ENCODE results near the gene CPA1.

The CPA1 gene

DNA sequence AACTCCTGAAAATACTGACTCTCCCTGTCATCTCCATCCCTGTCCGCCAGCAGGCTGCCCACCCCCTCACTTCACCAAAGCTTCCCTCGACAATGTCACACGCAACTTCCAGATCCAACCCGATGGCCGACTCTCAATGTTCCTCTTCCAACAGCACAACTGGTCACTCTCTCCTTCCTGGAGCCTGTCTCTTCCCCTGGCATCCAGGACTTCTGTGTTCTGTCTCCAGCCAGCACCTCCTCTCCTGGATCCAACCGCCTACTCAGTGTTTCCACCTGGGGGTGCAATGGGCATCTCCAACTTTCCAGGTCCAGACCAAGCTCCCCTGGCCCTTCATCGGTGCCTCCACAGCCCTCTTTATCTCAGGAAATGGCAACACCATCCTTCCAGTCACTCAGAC, 27.1 kb upstream of the CPA1 start:
- DNase-seq (ENCODE audit: low read depth in 1 of 2, low spot score in 1 of 2) = no peak

DNA sequence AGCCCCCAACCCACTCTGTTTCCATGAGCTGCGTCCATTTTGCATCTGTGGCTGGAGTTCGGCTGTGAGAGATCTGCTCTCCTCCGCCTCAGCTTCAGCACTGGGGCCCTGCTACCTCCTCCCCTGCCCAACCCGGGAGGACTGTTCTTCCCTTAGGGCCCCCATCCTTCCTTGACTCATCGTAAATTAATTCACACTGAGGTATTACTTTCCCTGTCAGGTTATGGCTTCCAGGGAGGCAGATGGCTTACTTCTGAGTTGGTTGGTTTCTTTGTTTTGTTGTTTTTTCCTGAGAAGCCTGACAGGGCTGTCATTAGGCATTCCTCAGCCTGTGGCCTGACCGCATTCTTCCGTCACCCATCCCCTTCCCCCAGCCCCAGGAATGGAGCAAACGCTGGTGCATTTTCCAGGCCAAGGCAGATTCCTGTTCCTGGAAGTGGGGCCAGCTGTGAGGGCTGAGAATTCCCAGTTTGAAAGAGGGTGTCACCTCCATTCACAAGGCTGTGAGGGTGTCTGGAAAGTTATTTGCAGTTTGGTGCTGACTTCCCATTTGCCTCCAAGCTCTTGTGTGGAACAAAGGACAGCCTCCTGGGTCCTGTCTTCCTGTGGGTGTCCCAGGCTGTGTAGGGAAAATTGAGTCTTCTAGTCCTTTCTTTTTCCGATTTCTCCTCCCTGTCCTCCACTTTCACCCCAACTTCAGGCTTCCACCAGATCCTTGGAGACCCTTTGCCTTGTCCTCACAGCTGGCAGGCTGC, 24.0 kb upstream of the CPA1 start:
- no peak for DNase-seq (ENCODE audit: low read depth in 1 of 2, low spot score in 1 of 2)

DNA sequence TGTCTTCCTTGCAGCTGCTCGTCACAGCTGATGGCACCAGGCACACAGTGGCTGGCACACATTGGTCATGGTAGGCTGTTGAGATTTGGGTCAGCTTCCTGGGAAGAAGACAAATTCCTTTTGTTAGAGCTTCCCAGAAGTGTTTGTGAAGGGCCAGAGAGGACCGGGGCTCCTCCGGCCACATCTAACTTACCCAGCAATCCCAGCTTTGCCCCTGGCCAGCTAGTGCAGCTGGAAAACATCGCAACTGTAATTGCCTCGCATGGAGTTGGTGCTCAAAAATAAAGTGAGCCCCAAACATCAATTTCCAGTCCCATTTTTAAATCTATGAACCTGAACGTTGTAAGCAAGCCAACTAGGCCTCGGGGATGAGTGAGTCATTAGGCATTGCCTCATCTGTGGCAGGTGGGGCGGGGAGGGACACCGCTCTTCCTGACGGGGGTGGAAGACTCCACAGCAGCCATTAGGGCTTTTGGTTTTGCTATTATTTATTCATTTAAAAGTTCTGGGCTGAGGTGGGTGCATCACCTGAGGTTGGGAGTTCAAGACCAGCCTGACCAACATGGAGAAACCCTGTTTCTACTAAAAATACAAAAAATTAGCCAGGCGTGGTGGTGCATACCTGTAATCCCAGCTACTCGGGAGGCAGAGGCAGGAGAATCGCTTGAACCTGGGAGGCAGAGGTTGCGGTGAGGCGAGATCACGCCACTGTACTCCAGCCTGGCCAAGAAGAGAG, 23.2 kb upstream of the CPA1 start:
- DNase-seq (ENCODE audit: low read depth in 1 of 2, low spot score in 1 of 2) = no peak

DNA sequence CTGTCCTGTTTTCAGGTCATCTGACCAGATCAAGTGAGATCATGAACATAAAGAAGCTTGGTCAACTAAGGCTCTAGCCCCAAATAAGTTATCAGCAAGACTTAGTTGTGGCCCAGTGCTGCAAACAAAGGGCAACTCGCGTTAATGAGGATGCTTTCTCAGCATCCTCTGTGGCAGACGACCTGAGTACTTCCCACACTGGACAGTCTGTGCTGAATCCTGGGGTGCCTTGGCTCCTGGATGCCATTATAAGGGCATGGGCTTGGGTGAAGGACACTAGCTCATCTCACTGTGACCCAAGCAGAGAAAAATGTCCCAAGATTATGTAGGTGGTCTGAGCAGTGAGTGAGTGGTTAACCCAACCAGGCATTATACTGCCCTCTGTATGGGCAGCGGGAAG, 21.8 kb upstream of the CPA1 start:
- no peak for DNase-seq (ENCODE audit: low read depth in 1 of 2, low spot score in 1 of 2)

DNA sequence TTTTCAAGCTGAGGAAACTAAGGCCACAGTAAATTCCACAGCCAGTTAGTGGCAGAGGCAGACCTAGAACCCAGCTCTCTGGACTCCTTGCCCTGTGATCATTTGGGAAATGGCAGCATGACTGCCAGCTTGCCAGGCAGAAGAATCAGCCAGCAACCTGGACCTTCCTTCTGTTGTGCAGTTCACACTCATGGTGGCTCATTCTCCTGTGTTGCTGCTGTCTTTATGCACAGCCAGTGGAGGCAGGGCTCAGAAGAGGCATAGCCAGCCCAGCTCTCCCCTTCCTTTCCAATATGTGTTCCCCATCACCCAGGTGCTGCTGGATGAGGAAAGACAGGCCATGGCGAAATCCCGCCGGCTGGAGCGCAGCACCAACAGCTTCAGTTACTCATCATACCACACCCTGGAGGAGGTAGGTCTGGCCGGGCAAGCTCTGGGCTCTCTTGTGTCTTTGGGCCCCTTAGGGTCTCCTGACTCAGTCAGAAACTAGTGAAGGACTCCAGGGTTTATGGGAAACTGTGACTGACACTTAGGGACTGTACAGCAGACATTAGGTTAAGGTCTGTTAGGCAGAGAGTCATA, 20.9 kb upstream of the CPA1 start:
- DNase-seq (ENCODE audit: low read depth in 1 of 2, low spot score in 1 of 2) = no peak

DNA sequence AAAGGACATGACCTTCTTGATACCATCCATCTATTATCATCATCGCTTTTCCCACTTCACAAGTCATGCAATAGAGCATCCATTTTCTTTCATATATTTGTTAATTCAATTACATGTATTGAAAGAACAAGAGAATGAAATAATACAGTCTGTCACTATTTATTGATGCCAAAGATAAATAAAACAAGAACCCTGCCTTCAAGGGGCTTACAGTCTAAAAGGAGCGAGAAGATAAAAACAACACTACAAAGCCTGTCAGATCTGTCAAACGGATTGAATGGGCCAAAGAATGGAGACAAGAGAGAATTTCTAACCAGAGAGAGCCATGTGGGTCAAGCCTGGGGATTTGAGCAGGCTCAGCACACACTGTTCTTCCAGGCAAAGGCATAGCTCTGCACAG, 19.8 kb upstream of the CPA1 start:
- no peak for DNase-seq (ENCODE audit: low read depth in 1 of 2, low spot score in 1 of 2)

DNA sequence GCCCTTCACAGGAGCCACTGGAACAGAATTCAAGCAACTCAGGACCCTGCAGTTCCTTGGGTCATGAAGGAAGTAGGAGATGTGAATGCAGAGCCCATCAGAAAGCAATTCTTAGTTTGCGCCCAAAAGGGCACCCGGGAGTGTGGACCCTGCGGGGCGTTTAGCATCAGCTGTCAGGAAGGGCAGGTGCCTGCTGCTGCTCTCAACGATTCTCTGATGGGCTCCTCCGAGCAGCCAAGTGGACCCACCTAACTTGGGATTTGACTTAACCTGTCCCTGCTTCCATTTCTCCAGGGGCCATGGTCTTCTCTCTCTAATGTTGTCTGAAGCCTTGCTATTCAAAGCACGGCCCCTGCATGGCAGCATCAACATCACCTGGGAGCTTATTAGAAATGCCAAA, 18.6 kb upstream of the CPA1 start:
- no peak for DNase-seq (ENCODE audit: low read depth in 1 of 2, low spot score in 1 of 2)

DNA sequence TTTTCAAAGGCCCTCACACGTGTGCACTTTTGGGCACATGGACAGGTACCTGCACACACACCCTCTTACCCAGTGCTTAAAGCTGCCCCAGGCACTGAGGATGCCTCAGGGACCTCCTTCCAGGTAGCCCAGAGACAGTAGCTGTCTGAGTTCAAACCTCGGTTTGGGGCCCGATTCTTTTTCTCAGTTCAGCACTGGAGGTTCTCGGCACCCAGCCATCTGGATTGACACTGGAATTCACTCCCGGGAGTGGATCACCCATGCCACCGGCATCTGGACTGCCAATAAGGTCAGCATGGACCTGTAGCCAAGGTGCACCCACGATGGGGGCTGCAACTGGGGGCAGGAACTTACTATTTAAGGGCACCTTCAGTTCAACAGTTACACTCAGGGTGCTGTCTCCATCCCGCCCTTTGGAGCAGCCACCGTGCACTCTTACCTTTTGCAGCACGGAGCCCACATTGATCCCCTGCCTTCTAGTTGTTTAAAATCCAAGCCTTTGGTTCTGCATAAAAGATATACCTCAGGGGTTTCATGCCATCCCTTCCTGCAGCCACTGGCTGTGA, 18.0 kb upstream of the CPA1 start:
- DNase-seq (ENCODE audit: low read depth in 1 of 2, low spot score in 1 of 2) = no peak

DNA sequence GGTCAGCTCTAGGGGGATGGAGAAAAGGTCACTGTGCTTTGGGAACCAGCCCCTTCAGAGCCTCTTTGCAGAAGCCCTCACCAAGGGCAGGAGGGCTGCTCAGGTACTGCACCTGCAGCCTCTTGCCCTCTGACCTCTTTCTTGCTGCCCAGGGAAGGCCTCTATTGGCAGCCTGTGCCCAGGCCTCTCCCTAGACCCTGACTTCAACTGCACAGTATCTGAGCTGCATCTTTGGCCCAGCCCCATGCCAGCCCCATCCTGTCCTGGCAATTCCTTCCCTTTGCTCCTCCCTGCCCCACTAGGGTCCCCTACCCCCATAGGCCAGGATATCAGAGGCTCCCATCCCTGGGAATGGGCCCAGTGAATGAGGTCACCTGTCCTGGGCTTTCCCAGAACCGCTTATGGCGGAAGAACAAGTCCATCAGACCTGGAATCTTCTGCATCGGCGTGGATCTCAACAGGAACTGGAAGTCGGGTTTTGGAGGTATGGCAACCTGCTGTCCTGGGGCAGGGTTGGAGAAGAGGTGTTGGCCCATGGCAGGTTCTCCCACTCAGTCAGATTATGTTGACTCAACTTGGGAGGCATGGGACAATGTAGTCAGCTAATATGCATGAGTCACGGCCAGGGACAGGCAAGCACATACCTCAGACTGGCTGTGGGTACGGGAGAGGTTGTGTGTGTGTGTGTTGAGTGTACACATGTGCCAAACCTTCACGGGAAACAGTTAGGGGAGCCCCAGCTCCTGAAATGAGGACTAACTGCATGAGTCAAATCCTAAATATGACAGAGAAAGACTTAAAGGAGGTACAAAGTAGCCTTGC, 17.1 kb upstream of the CPA1 start:
- DNase-seq (ENCODE audit: low read depth in 1 of 2, low spot score in 1 of 2) = peak in 1 of 2 donors; percentile 25

DNA sequence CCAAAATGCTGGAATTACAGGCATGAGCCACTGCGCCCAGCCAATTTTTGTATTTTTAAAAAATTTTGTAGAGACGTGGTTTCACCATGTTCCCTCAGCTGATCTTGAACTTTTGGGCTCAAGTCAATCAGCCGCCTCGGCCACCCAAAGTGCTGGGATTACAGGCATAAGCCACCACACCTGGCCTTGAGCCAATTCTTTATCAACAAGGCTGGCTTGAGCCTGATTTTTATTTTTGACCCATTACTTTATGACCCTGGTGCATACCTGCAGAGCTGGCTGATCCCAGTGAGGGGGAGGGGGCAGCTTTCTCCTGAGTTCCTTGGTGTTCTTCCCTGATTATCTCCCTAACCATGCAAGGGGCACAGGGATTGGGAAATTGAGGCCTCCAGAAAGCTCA, 15.8 kb upstream of the CPA1 start:
- no peak for DNase-seq (ENCODE audit: low read depth in 1 of 2, low spot score in 1 of 2)

DNA sequence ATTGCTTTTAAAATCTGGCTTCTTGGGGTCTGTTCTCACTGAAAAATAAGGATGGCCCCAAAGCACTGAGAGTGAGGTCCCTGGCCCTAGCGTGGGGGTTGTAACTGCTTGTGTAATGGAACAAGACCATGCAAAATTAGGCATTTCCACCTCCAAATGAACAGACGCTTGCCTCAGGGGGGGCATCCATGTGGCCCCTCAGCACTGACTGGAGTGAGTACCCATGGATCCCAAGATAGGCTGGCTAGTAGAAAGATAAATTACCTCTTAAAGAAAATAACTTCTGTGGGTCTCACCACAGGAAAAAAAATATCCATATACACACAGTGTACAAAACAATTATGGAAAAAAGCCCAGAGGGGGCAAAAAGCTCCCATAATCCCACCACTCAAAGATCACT, 15.2 kb upstream of the CPA1 start:
- DNase-seq (ENCODE audit: low read depth in 1 of 2, low spot score in 1 of 2) = no peak

DNA sequence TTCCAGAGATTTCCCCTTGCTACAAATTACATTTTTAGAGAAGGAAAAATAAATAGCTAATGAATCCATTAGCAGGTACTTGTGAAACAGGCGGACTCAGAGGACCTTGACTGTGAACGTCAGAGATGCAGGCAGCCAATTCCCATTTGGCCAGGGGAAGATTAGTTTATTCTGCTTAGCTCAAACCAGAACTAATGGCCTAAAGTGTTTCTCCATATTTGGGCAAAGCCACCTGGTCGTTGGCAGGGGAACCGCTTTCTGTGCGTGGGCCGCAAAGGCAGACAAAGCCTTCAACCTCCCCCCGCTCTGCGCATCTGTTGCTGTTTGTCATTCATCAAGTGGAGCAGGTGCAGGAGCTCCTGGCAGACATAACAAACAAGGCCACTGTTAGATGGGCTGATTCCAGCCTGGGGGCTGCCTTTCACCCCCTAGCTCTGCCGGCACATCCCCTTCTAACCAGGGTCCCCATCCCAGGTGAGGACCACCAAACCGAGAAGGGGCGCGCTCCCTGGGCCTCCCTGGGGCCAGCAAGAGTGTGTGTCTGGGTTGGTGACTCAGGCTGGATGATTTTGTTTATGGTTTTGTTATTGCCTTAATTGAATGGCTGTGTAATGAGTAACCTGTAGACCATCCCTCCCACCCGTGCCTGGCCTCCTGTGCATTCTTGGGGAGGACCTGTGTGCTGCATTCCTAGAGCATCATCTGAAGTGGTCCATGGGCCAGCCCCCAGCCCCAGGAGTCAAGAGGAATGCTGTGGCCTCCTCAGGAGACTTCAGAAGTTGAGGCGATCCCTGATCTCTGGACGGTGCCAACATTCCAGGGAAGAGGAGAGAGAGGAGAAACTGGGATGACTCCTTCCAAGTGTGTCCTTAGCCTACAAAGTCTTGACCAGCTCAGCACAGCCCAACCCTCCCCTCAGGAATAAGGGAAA, 14.5 kb upstream of the CPA1 start:
- no peak for DNase-seq (ENCODE audit: low read depth in 1 of 2, low spot score in 1 of 2)

DNA sequence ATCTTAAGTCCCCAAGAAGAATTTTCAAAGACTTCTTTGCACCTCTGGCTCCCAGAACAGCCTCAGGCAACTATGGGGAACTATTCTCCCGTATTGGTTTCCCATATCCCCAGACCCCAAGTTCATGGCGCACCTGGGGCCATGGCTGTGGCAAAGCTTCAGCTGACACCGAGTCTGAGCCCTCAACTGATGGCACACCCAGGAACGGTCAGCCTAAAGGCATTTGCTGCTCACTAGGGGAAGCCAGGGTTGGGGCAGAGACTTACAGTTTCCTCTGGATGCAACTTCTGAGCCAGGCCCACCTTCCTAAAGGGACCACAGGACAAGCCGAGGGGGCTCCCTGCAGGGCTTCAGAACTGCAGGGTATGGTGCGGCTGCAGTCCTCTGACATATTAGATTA, 13.7 kb upstream of the CPA1 start:
- no peak for DNase-seq (ENCODE audit: low read depth in 1 of 2, low spot score in 1 of 2)

DNA sequence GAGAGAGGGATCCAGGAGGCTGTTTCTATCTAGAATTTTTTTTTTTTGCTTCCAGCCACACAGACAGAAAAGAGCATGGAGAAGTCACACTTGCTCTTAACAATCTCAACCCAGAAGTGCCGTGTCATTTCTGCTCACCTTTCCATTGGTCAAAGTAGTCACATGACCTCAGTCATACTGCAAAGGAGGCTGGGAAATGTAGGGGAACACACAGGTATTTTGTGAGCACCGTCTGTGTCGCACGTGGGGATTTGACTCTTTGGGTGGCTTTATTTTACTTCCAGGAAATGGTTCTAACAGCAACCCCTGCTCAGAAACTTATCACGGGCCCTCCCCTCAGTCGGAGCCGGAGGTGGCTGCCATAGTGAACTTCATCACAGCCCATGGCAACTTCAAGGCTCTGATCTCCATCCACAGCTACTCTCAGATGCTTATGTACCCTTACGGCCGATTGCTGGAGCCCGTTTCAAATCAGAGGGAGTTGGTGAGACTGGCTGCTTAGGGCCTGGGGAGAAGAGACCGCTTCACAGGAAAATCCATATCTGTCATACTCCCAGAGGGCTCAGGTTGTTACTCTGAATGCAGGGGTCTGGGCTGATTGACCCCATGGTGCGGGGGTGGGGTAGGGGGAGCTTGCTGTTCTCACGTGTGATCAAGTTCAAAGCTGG, 13.1 kb upstream of the CPA1 start:
- peak in 1 of 2 donors; percentile 8 for DNase-seq (ENCODE audit: low read depth in 1 of 2, low spot score in 1 of 2)

DNA sequence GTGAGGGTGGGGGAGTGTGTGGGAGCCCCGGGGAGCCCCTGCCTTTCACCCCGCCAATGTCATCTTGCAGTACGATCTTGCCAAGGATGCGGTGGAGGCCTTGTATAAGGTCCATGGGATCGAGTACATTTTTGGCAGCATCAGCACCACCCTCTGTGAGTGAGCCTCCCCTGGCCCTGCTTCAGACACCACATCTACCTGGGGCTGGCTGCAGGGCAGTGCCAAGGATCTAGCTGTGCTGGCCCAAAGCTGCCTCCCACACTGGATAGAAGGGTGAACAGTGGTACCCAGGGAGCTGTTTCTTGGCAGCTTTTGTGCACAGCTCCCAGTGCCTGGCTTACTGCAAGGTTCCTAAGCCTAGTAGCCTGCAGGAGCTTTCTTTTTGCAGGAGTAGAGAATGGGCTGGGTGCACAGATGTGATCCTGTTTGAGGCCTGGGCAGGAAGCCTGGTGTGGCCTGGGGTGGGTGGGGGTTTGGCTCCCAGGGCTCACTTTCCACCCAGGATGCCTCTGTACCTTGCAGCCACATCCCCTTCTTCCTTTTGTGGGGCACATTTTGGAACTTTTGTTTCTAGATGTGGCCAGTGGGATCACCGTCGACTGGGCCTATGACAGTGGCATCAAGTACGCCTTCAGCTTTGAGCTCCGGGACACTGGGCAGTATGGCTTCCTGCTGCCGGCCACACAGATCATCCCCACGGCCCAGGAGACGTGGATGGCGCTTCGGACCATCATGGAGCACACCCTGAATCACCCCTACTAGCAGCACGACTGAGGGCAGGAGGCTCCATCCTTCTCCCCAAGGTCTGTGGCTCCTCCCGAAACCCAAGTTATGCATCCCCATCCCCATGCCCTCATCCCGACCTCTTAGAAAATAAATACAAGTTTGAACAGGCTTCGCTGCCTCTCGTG, 12.2 kb upstream of the CPA1 start:
- DNase-seq (ENCODE audit: low read depth in 1 of 2, low spot score in 1 of 2) = no peak

DNA sequence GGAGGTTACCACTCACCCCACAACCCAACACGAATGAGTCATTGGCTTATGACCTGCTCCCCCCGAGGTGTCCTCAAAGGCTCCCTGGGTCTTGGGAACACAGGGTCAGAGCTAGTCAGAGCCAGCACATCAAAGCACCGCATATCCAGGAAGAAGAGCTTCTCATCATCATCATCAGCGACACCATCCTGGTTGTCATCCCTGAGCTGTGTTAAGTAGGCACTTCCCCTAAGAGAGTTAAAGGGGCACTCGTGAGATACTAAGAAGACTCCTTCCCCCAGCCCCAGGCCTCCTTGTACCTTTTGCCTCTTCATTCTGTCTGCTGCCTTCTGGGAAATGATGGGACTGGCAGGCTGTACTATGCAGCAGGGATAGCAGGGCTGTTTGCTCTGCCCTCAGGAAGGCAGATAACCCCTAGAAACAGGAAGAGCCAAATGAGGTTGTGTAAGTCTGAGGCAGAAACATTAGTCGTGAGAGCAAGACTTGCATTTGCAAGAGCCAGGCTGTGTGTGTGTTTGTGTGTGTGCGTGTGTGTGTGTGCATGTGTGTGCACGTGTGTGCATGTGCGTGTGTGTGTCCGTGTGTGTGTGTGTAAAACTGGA, 11.1 kb upstream of the CPA1 start:
- no peak for DNase-seq (ENCODE audit: low read depth in 1 of 2, low spot score in 1 of 2)

DNA sequence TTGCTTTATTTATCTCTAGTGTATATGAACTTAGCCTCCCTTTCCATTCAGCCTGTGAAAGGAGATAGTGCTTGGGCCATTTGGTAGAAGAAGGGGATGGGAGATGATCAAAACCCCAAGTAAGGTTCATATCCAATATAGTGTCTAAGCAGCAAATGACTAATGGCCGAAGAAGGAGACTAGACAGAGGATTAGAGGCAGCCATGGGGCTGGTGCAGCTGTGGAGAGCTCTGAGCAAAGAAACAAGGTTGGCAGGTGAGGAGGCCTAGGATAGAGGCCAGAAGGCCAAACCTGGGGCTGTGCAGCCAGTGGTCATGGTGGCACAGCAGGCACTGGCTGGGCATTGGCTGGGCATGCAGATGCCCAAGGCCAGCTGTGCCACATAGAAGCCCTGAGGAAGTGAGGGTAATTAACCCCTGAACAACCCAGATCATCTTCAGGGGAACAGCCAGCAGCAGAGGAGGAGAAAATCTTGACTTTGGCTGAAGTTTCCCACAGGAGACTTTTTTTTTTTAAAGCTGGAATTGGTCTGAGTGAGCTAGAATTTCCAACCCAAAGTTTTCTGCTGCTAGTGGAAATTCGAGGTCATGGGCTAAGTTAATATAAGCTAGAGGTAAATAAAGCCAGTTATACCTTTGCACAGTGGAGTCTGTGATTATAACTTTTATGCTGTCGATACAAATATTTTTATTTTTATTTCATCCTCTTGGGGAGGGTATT, 10.3 kb upstream of the CPA1 start:
- no peak for DNase-seq (ENCODE audit: low read depth in 1 of 2, low spot score in 1 of 2)

DNA sequence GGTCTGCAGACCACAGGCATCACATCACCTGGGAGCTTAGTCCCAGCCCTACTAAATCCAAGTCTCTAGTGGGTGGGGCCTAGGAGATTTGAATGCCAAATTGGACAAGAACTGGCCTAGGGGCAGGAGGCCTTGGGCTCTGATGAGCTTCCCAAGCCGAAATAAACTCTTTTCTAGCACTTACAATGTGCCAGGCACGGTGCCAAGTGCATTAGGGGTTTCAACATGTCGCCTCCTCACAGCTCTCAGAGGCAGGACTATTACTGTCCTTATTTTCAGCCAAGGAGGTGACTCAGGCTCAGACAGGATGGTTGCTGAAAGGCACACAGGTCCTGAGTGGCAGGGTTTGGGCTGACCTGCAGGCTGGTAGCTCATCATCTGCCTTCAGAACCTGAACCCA, 9.2 kb upstream of the CPA1 start:
- DNase-seq (ENCODE audit: low read depth in 1 of 2, low spot score in 1 of 2) = no peak

All from activated CD4-positive, alpha-beta T cell treated with anti-CD3 and anti-CD28 coated beads, Interleukin-2, amount 50 U/mL, for 24 hours (primary cell).